Body of pancreas (tissue), 4 donors: ENCODE results near the gene TRMT44.

Source experiments
- POLR2A ChIP-seq, 3 donors: fragments of 450-650 bp; IDR thresholded peaks; one replicate each; pipeline ENCODE4 v1.6.1; 2016; ENCODE audit warnings: antibody characterized with exemption in 3 of 3, mild to moderate bottlenecking in 2 of 3
- TF ChIP-seq, protein P1 (sequence below), 7 experiments: fragments of 450-650 bp in 4 of 7; fragments of 200-600 bp in 3 of 7; sonication (generic) in 3 of 7; IDR thresholded peaks; one replicate each; pipeline ENCODE4 v1.5.1; 2016 to 2019; ENCODE audit warnings: antibody characterized with exemption in 7 of 7

GRCh38 chr4:8492174-8492573, 51.6 kb downstream of the TRMT44 start:
- TF ChIP-seq, protein P1, sequence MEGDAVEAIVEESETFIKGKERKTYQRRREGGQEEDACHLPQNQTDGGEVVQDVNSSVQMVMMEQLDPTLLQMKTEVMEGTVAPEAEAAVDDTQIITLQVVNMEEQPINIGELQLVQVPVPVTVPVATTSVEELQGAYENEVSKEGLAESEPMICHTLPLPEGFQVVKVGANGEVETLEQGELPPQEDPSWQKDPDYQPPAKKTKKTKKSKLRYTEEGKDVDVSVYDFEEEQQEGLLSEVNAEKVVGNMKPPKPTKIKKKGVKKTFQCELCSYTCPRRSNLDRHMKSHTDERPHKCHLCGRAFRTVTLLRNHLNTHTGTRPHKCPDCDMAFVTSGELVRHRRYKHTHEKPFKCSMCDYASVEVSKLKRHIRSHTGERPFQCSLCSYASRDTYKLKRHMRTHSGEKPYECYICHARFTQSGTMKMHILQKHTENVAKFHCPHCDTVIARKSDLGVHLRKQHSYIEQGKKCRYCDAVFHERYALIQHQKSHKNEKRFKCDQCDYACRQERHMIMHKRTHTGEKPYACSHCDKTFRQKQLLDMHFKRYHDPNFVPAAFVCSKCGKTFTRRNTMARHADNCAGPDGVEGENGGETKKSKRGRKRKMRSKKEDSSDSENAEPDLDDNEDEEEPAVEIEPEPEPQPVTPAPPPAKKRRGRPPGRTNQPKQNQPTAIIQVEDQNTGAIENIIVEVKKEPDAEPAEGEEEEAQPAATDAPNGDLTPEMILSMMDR (IDR thresholded peaks at IDR 0.05) = no peak
- TF ChIP-seq POLR2A (IDR thresholded peaks at IDR 0.05) = no peak
